Left ventricle myocardium inferior (tissue), 1 donor: ENCODE results near the gene PACSIN1. TPM values are rescaled to one million over a fixed set of nuclear protein-coding genes. Genes with fewer than 3 reads are reported as not detected.

ENCODE experiments used
- DNase-seq: peaks from one replicate; pipeline ENCODE4 v3.0.0-alpha.2; 2020
- H3K27ac ChIP-seq: fragments of 200-600 bp; replicated peaks from 2 replicates; pipeline ENCODE4 v1.8.0; 2021
- H3K27me3 ChIP-seq: fragments of 200-600 bp; 2 replicates; pipeline ENCODE4 v1.8.0; 2021; ENCODE audit warnings: low read depth
- H3K36me3 ChIP-seq: fragments of 200-600 bp; 2 replicates; pipeline ENCODE4 v1.8.0; 2021
- H3K4me1 ChIP-seq: fragments of 200-600 bp; 2 replicates; pipeline ENCODE4 v1.8.0; 2021
- H3K4me3 ChIP-seq: fragments of 200-600 bp; 2 replicates; pipeline ENCODE4 v1.8.0; 2021; ENCODE audit warnings: mild to moderate bottlenecking, moderate library complexity
- H3K9me3 ChIP-seq: fragments of 200-600 bp; replicated peaks from 2 replicates; pipeline ENCODE4 v1.8.0; 2021
- CTCF ChIP-seq: fragments of 200-600 bp; IDR thresholded peaks from 2 replicates; pipeline ENCODE4 v1.8.0; 2021; ENCODE audit warnings: antibody characterized with exemption, mild to moderate bottlenecking, borderline replicate concordance
- intact Hi-C: fragments of 100-400 bp; cut with micrococcal nuclease; formaldehyde crosslinking; loops from one replicate; pipeline ENCODE4 v1.11.0; 2022
- total RNA-seq: library from RNA; stranded (reverse); fragmentation: NEBNext Ultra II Directional; extraction: Animal tissue kit (Norgen Biotek cat#: 25700); gene quantifications from one replicate; pipeline ENCODE4 v1.2.1, GENCODE V29; 2021
- donor health status: DM: no; HTN: yes; CAD: no; lungs with severe emphysema.

The PACSIN1 gene
- total RNA-seq, 1 donor from 2014 or later: 15.2 TPM

- no peak overlapping the region for H3K4me3 ChIP-seq
- no peak for DNase-seq
- H3K4me1 ChIP-seq: peaks cover 13% of the 10 kb centered on the region
- TF ChIP-seq CTCF: no peak
- H3K9me3 ChIP-seq: peaks cover 10% of the 10 kb centered on the region
- H3K36me3 ChIP-seq: no peaks in the 10 kb centered on the region
- H3K27ac ChIP-seq: no peak overlapping the region
- no peaks in the 10 kb centered on the region for H3K27me3 ChIP-seq
- intact Hi-C loops: no loop called here
These were observed 90.6 kb downstream of the PACSIN1 start for GRCh38 chr6:34556493-34556892.

DNA sequence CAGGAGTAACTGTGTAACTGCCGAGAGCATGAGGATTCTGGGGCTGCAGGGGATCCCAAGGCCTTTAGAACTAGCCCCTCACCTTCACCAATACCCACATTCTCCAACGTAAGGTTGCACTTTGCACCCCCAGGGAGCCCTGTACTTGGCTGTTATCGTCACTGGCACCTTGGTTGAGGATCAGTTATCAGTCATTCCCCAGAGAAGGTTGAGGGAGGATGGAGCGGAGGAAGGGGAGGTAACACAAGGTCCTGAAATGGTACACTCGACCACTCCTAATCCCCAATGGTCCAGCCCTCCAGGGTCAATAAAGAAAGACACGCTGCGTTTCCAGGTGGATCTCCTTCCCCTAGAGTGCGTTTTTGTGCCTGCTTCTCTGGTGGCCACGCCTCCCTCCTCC lies 91.4 kb downstream of the PACSIN1 start:
- Histone ChIP-seq H3K9me3 (peaks cover 10% of the 10 kb centered on the region), H3K4me1 (peaks cover 13% of the 10 kb centered on the region), H3K36me3 (no peaks in the 10 kb centered on the region), H3K27me3 (peaks cover 6% of the 10 kb centered on the region), H3K4me3 (no peak overlapping the region), H3K27ac (no peak overlapping the region)
- intact Hi-C loops: no loop called here
- no peak for TF ChIP-seq CTCF
- DNase-seq: no peak

DNA sequence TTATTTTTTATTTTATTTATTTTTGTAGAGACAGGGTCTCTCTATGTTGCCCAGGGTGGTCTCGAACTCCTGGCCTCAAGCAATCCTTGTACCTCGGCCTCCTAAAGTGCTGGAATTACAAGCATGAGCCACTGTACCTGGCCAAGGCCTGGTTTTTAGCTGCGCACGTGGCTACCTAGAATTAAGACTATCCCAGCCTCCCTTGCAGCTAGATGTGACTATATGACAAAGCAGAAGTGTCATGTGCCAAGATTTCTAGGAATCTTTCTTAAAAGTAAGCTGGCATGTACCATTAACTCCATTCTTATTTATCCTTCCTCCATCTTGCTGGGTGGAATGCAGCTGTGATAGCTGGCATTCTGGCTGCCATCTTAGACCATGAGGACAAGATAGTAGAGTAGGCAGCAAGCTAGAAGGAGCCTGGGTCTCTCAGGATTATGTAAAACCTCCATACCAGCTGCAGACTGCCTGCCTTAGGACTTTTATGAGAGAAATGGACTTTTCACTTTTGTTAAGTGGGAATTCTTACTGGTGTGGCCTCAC lies 92.4 kb downstream of the PACSIN1 start:
- Histone ChIP-seq H3K36me3 (no peaks in the 10 kb centered on the region), H3K4me3 (no peak overlapping the region), H3K27me3 (peaks cover 12% of the 10 kb centered on the region), H3K27ac (no peak overlapping the region), H3K9me3 (peaks cover 10% of the 10 kb centered on the region), H3K4me1 (peaks cover 13% of the 10 kb centered on the region)
- TF ChIP-seq CTCF: no peak
- DNase-seq: no peak
- intact Hi-C loops: no loop called here

GRCh38 chr6:34559651-34560365 lies 93.9 kb downstream of the PACSIN1 start:
- no peak overlapping the region for H3K27ac ChIP-seq
- no peak for DNase-seq
- H3K27me3 ChIP-seq: peaks cover 25% of the 10 kb centered on the region
- H3K9me3 ChIP-seq: peaks cover 10% of the 10 kb centered on the region
- no peaks in the 10 kb centered on the region for H3K36me3 ChIP-seq
- H3K4me1 ChIP-seq: peaks cover 13% of the 10 kb centered on the region
- H3K4me3 ChIP-seq: no peak overlapping the region
- intact Hi-C loops: no loop called here
- TF ChIP-seq CTCF: no peak

DNA sequence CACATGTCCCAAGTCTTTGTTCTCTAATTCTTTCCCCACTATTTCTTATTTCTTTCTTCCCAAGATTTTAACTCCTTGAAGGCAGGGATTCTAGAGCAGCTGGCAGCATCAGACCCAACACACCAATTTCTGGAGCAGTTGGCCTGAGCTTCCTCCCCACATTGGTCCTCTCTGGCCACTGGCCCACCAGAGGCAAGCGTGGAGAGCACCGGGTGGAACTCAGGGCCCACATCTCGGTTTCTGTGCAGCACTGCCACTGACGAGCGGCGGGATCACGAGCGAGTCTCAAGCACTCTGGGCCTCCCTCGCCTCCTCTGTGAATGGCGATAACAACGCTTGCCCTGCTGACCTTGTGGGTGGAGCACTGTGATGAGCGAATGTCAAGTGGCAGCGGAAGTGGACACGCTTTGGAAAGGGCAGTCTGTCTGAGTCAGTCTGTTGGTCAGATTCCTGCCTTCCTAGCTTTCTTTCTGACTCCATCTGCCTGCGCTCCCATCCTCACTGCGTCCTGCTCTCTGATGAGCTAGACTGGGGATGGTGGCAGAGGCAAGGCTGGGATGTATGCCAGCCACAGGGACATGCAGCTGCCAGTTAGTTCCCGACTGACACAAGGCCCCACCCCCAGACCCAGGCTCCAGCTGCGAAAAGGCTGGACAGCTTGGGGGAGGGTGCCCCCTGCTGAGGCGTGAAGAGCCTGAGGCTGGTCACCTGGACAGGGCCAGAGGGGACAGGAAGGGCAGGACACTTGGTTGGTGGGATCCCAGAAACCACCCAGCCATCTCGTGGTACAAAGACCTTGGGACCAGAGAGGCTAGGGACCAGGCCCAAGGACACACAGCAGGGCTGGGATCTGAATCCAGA lies 94.7 kb downstream of the PACSIN1 start:
- DNase-seq: peak; percentile 28

More for the DNA sequence above, 94.7 kb downstream of the PACSIN1 start:
- TF ChIP-seq CTCF: peak; percentile 12
- H3K27ac ChIP-seq: no peak overlapping the region
- peaks cover 13% of the 10 kb centered on the region for H3K4me1 ChIP-seq
- H3K36me3 ChIP-seq: no peaks in the 10 kb centered on the region
- intact Hi-C loops: no loop called here
- H3K9me3 ChIP-seq: peaks cover 10% of the 10 kb centered on the region
- no peak overlapping the region for H3K4me3 ChIP-seq
- H3K27me3 ChIP-seq: peaks cover 31% of the 10 kb centered on the region
